ENCODE data around the gene POU6F2.

Gene POU6F2

DNA sequence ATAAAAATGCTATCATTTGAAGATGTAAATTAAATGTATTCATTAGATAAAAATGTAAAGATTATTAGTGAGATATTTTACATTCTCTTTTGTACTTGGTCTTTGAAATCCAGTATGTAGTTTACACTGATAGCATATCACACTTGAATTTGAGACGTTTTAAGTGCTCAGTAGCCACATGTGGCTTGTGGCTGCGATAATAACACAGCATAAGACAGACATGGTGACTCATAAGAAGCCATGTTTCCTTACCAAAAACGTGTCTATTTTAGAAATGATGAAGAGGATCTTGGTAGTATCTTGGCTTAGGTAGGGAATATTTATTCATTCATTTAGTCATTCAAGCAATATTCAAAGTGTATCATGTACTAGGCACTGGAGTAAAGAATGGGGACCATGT, 149.3 kb downstream of the POU6F2 start:
- DNase-seq, result no peak

GRCh38 chr7:39128287-39128843, 150.7 kb downstream of the POU6F2 start:
- DNase-seq, result no peak

DNA sequence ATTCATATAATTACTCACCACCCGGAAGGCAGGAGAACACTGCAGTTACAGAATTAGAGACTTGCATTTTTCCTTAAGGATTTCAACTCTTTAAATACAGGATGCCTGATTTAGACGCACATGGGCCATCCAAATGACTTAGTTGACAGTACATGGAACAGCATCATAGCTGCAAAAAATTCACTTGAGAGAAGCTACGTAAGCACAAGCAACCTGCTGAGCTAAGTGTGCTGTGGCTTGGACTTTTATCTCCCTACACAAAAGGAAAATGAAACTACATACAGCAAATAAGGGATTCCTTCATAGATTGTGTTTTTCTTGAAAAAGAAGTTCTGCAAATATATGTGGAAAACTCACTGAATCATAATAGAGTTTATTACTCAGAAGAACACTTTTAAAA, 152.6 kb downstream of the POU6F2 start:
- no peak for DNase-seq

- DNase-seq, result no peak
Observed at GRCh38 chr7:39130857-39131526, 153.3 kb downstream of the POU6F2 start.

DNA sequence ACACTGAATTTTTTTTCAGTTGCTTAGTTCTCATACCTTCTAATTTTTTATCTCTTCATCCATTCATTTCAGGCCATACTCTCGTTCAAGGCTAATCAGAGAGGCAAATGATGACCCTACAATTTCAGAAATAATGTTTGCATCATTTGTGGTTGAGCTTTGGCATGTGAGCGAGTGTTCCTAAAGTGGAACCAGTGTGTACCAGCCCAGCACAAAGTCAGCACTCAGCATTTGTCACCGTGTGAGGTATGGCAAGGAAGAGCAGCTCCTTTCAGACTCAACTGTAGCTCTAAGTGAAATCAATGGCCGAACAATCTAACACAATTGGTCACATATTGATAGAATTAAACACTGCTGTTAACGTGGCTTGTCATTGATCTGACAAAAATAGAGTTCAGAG, 154.6 kb downstream of the POU6F2 start:
- no peak for DNase-seq

- no peak for DNase-seq
Observed at GRCh38 chr7:39133088-39133487, 155.4 kb downstream of the POU6F2 start.

DNA sequence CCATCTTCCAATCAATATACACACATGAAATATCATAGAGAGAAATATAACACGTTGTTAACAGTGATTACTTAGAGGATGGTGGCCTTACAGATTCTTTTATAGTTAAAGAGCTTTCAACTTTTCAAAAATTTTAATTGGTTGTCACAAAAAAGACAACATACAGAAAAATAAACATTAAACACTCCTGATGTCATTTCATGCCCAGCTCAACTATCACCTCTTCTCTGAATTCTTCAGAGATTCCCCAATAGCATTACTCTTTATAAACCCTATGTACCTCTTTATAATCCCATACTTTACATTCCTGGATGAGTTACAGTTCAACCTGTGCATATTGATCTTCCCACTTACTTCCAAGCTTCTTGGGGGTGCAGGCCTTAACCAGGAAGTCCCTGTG, 159.8 kb downstream of the POU6F2 start:
- no peak for DNase-seq

DNA sequence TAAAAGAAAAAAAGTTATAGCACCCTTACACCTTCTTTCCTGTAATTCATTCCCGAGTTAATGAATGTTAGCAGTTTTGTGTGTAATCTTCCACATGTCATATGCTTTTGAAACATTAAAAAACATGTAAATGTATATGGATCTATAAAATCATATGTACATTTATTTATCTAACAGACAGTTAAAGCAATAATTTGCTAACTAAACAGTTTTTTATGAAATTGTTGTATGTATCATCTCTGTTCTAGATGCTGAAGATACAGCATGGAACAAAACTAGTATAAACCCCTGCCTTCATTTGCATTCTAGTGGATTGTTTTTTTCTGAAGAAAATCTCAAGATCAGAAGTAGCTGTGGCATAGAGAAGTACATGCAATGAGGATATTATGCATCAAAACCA, 165.0 kb downstream of the POU6F2 start:
- DNase-seq, result no peak

DNA sequence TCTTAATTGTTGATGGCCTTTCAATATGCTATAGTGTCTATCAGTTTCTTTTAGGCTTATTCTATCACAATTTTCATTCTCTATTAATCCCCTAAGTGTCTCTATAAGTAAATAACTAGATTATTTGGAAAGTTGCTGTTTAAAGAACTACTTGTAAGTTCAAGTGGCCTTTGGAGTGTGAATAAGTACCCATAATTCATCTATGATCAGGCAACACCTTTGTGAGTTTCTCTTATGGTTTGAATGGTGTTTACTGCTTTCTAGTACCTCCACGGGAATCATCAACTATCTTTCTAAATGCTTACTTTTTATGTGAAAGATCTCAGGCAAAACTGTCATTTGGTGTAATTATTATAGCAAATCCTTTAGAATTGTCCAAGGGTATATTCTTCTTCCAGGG, 166.7 kb downstream of the POU6F2 start:
- DNase-seq, result no peak

- no peak for DNase-seq
Observed at GRCh38 chr7:39145283-39145682, 167.6 kb downstream of the POU6F2 start.

DNA sequence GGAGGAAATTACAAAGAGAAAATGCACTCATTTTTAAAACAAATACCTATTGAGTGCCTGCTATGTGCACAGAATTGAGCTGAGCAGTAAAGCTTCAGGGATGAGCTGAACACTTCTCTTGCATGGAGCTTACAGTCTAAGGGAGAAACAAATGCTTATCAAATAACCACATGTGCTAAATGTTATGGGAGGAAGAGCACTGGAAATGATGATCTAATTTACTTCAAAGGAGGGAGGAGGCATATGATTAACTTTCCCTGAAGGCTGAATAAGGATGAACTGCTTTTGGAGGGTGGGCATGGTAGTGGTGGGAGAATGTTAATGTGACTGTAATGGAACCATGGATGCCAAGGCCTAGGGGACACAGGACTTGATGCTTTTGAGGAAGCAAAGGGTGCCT, 168.2 kb downstream of the POU6F2 start:
- DNase-seq, result no peak

DNA sequence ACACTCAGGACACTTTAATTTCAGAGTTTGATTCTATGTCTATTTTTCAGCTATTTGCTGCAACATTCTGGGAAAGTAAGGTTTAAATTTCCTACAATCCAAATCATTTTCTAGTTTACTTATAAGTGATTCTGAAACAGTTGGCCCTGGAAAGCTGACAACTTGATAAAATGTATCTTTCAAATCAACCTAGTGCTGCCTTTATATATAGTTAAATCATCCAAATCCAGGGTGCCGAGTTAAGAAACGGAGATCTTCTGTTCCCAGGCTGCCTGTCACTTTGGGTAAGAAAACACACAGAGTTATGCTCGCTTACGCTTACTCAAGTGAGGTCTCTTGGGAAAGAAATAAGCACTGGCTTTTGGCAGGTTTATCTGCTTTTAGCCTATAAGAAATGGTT, 175.0 kb downstream of the POU6F2 start:
- no peak for DNase-seq

DNA sequence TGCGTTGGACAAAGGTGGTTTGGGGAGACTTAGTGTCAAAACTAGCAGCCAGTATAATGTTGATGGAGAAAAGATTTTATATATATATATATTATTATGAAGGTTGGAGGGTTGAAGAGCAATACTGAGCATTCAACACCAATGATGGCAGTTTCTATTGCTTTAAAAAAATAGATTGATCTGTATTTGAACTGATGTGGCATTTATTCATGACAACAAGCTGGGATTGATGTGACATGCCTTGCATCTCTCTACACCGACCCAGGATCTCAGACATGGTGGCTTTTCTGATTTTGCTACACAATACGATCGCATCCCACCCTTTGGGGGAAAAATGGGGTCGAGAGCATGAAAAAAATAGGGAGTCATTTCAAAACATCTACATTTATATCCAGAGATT, 175.4 kb downstream of the POU6F2 start:
- no peak for DNase-seq

- no peak for DNase-seq
Observed at GRCh38 chr7:39153647-39154046, 175.9 kb downstream of the POU6F2 start.

DNA sequence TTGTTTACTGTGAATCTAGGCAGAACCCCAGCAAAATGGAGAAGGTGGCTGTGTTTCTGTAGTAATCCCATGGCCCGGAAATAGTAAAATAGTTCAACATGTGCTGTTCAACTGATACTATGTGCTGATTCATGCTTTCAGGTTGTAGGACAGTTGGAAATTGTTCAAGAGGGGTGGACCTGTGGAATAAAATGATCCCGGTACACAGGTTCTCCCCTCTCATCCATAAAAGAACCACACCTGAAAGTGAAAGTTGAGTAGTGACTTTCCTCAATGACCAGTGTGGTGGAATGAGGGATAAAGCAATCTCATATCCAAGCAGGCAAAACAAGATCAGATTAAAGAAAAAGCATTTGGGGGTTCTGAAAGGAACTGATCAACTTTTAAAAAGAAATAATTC, 177.1 kb downstream of the POU6F2 start:
- DNase-seq, result no peak

DNA sequence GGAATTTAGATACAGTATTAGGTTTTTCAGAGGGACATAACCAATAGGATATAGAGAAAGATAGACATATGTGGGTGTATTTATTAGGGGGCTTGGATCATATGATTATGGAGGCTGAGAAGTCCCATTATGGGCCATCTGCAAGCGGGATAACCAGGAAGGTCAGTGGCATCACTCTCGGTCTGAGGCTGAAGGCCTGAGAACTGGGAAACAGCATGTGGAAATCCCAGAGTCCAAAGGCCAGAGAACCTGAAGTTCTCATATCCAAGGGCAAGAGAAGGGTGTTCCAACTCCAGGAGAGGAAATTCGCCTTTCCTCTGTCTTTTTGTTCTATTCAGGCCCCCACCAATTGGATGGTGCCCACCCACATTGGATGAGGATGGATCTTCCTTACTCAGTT, 180.7 kb downstream of the POU6F2 start:
- no peak for DNase-seq

DNA sequence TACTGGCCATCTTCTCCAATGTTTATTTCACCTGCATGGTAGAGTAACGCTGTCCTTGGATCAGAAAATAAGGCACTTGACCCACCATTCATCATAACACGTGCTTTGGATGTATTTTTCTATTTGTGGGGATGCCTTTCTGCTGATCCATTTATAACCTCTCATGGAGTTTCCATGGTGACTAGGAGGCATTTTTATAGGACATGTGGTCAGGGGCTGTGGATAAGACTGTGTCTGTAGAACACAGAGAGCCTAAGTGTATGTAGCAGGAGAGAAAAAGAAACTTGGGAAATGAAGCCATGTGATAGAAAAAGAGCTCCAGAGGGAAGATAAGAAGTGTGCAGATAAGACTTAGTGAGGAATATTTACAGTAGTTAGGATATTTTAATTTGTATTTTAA, 184.2 kb downstream of the POU6F2 start:
- DNase-seq, result no peak

DNA sequence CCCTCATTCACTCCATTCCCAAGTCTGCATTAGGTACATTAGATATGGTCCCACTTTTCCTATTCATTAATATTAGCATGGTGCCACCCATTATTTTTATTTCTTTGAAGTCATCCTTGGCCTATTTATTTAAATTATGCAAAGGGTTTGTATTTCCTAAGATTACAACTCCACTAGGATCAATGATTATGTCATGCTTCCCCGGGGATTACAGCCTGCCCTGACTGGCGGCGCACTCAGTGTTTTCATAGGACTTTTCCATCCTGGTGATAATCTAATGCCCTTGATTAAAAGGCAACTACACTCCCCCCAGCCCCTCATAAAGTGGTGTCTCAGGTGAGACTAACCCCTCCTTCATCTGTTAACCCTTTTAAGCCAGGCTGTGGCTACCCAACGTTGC, 187.2 kb downstream of the POU6F2 start:
- no peak for DNase-seq

GRCh38 chr7:39168403-39169098, 190.8 kb downstream of the POU6F2 start:
- DNase-seq, result no peak

- no peak for DNase-seq
Observed at GRCh38 chr7:39172137-39172536, 194.4 kb downstream of the POU6F2 start.

DNA sequence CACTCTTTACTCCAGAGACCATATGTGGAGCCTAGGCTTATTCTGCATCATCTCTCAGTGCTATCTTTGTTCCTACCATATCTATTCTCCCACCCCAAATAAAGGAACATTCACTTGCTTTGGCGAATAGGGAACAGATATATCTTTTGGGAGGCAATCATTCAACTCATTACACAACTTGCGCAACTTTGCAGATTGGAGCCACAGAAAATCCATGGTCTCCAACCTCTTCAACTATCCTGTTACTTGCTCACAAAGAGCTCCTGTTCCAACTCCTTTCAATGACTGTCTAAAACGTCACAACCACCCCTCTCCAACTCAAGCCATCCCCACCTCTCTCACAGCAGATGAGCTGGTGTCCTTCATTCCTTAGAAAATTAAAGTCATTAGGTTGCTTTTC, 203.7 kb downstream of the POU6F2 start:
- DNase-seq, result no peak

DNA sequence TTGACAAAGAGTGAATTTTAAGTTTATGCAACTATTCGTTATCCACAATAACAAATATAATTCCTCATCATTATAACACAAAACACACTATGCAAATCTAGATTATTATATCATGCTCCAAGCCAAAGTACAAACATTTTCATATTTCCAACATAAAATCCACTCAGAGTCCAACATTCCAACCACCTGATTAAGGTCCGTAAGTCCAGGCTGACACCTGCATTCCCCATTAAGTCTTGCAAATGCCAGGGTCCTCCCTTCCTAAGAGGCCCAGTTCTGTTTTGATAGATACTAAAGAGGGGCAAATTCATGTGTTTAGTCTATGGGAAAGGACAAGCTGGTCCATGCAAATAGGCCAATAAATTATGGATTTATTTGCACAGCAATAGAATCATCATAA, 206.1 kb downstream of the POU6F2 start:
- DNase-seq, result no peak

GRCh38 chr7:39184391-39184790, 206.7 kb downstream of the POU6F2 start:
- no peak for DNase-seq

All from hypothalamus (tissue), 51 donors.